ENCODE data around the gene RGS7.
"Not testable (repeated sequence)": the region's sequence is repeated elsewhere in the genome, so short reads cannot be mapped to it uniquely, and the experiment has no call there.

The RGS7 gene

GRCh38 chr1:241007668-241008067 is 349.3 kb downstream of the RGS7 start:
- no peaks in the 10 kb centered on the region for H3K36me3 ChIP-seq (ENCODE audit: insufficient read depth, low read length)
- no peaks in the 10 kb centered on the region for H3K4me1 ChIP-seq (ENCODE audit: control insufficient read depth, insufficient read depth, low read length)
- H3K27me3 ChIP-seq (ENCODE audit: control insufficient read depth, insufficient read depth, low read length) = no peaks in the 10 kb centered on the region

DNA sequence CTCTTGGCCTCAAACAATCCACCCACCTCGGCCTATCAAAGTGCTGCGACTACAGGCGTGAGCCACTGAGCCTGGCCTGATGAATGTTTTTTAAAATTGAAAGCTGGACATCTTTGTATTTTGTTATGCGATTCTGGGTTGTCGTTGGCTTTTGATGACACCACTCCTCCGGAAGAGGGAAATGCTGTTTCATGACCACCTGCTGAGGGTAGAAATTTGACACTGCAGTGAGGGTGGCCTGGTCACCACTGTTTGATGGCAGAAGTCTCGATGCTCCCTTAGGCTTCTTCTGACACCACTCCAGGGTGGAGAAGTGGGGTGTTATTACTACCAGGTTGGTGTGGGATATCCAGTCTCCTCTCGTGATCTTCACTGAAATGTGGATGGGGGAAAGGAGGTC is 357.2 kb downstream of the RGS7 start:
- Histone ChIP-seq H3K4me3 (ENCODE audit: low read length) (no peak overlapping the region), H3K9ac (ENCODE audit: low read depth, low read length) (no peak overlapping the region), H3K4me2 (ENCODE audit: low read length) (no peak overlapping the region), H3K4me1 (ENCODE audit: control insufficient read depth, insufficient read depth, low read length) (no peaks in the 10 kb centered on the region), H3K27me3 (ENCODE audit: control insufficient read depth, insufficient read depth, low read length) (no peaks in the 10 kb centered on the region), H3K36me3 (ENCODE audit: insufficient read depth, low read length) (no peaks in the 10 kb centered on the region), H3K9me3 (replicated peaks; ENCODE audit: low read length) (no peaks in the 10 kb centered on the region)

More at GRCh38 chr1:241007668-241008067, 349.3 kb downstream of the RGS7 start:
- no peak overlapping the region for H3K9ac ChIP-seq (ENCODE audit: low read depth, low read length)
- H3K4me2 ChIP-seq (ENCODE audit: low read length) = no peak overlapping the region
- no peaks in the 10 kb centered on the region for H3K9me3 ChIP-seq (replicated peaks; ENCODE audit: low read length)
- no peak overlapping the region for H3K4me3 ChIP-seq (ENCODE audit: low read length)

- Histone ChIP-seq H3K4me3 (ENCODE audit: low read length) (no peak overlapping the region), H3K36me3 (ENCODE audit: insufficient read depth, low read length) (no peaks in the 10 kb centered on the region), H3K27me3 (ENCODE audit: control insufficient read depth, insufficient read depth, low read length) (no peaks in the 10 kb centered on the region), H3K9me3 (replicated peaks; ENCODE audit: low read length) (no peaks in the 10 kb centered on the region), H3K4me1 (ENCODE audit: control insufficient read depth, insufficient read depth, low read length) (no peaks in the 10 kb centered on the region), H3K9ac (ENCODE audit: low read depth, low read length) (no peak overlapping the region), H3K4me2 (ENCODE audit: low read length) (no peak overlapping the region)
Observed at GRCh38 chr1:240998441-240999015, 358.5 kb downstream of the RGS7 start.

GRCh38 chr1:240998024-240998423 is 359.0 kb downstream of the RGS7 start:
- Histone ChIP-seq H3K36me3 (ENCODE audit: insufficient read depth, low read length) (no peaks in the 10 kb centered on the region), H3K4me2 (ENCODE audit: low read length) (no peak overlapping the region), H3K9ac (ENCODE audit: low read depth, low read length) (no peak overlapping the region), H3K4me1 (ENCODE audit: control insufficient read depth, insufficient read depth, low read length) (no peaks in the 10 kb centered on the region), H3K4me3 (ENCODE audit: low read length) (no peak overlapping the region), H3K9me3 (replicated peaks; ENCODE audit: low read length) (no peaks in the 10 kb centered on the region), H3K27me3 (ENCODE audit: control insufficient read depth, insufficient read depth, low read length) (no peaks in the 10 kb centered on the region)

DNA sequence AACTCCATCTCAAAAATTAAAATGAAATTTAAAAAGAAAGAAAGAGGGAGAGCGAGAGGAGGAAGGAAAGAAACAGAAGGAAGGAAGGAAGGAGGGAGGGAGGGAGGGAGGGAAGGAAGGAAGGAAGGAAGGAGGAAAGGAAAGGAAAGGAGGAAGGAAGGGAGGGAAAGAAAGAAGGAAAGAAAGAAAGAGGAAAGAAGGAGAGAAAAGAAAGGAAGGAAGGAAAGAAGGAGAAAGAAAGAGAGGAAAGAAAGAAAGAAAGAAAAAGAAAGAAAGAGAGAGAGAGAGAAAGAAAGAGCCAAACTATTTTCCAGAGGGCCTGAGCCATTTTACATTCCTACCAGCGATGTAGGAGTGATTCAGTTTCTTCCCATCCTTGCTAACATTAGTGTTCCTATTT is 364.0 kb downstream of the RGS7 start:
- Histone ChIP-seq H3K4me2 (ENCODE audit: low read length) (no peak overlapping the region), H3K4me3 (ENCODE audit: low read length) (no peak overlapping the region), H3K9me3 (replicated peaks; ENCODE audit: low read length) (no peaks in the 10 kb centered on the region), H3K4me1 (ENCODE audit: control insufficient read depth, insufficient read depth, low read length) (no peaks in the 10 kb centered on the region), H3K9ac (ENCODE audit: low read depth, low read length) (no peak overlapping the region), H3K36me3 (ENCODE audit: insufficient read depth, low read length) (no peaks in the 10 kb centered on the region), H3K27me3 (ENCODE audit: control insufficient read depth, insufficient read depth, low read length) (no peaks in the 10 kb centered on the region)

GRCh38 chr1:240991230-240991629 is 365.8 kb downstream of the RGS7 start:
- no peaks in the 10 kb centered on the region for H3K4me1 ChIP-seq (ENCODE audit: control insufficient read depth, insufficient read depth, low read length)
- no peak overlapping the region for H3K9ac ChIP-seq (ENCODE audit: low read depth, low read length)
- H3K4me3 ChIP-seq (ENCODE audit: low read length) = no peak overlapping the region
- H3K27me3 ChIP-seq (ENCODE audit: control insufficient read depth, insufficient read depth, low read length) = no peaks in the 10 kb centered on the region
- H3K36me3 ChIP-seq (ENCODE audit: insufficient read depth, low read length) = no peaks in the 10 kb centered on the region
- no peaks in the 10 kb centered on the region for H3K9me3 ChIP-seq (replicated peaks; ENCODE audit: low read length)
- no peak overlapping the region for H3K4me2 ChIP-seq (ENCODE audit: low read length)

DNA sequence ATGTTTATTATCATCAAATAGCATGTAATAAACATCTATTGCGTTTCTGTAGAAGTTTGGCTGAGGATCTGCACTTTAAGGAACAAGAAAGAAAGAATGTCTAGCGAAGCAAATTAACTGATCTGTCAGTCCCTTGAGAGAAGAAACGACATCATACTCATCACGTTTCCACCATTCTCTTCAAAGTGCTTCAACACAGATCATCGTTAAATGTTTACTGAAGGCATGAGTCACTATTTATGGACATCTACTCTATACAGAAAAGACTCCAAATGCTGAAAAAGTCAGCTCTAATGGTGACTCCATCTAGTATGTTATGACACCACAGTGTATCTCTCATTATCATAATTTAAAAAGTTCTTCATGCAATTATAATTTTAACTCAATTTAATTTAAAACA is 369.1 kb downstream of the RGS7 start:
- H3K27me3 ChIP-seq (ENCODE audit: control insufficient read depth, insufficient read depth, low read length) = no peaks in the 10 kb centered on the region
- no peak overlapping the region for H3K4me2 ChIP-seq (ENCODE audit: low read length)
- no peaks in the 10 kb centered on the region for H3K4me1 ChIP-seq (ENCODE audit: control insufficient read depth, insufficient read depth, low read length)
- H3K9me3 ChIP-seq (replicated peaks; ENCODE audit: low read length) = no peaks in the 10 kb centered on the region
- no peak overlapping the region for H3K4me3 ChIP-seq (ENCODE audit: low read length)
- no peaks in the 10 kb centered on the region for H3K36me3 ChIP-seq (ENCODE audit: insufficient read depth, low read length)
- H3K9ac ChIP-seq (ENCODE audit: low read depth, low read length) = no peak overlapping the region

DNA sequence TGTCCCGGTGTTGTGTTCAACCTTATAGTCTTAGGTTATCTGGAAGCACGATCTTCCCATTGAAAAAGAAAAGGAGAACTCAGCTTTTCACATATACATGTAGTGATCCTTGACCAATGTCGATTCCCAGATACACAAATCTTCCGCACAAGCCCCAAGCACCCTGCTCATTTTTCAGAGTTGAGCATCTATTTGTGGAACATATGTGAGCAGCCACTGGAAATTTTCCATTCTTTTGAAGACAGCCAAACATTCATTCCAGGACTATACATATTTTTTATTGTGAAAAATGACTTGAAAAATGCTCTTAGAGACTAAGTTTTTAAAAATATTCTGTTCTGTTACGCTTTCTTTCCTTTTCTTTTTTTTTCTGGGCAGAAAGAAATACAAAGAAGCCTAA is 371.9 kb downstream of the RGS7 start:
- no peaks in the 10 kb centered on the region for H3K36me3 ChIP-seq (ENCODE audit: insufficient read depth, low read length)
- no peak overlapping the region for H3K4me2 ChIP-seq (ENCODE audit: low read length)
- H3K9ac ChIP-seq (ENCODE audit: low read depth, low read length) = no peak overlapping the region
- H3K4me1 ChIP-seq (ENCODE audit: control insufficient read depth, insufficient read depth, low read length) = no peaks in the 10 kb centered on the region
- H3K9me3 ChIP-seq (replicated peaks; ENCODE audit: low read length) = no peaks in the 10 kb centered on the region
- H3K27me3 ChIP-seq (ENCODE audit: control insufficient read depth, insufficient read depth, low read length) = no peaks in the 10 kb centered on the region
- H3K4me3 ChIP-seq (ENCODE audit: low read length) = no peak overlapping the region

- H3K9me3 ChIP-seq (replicated peaks; ENCODE audit: low read length) = no peaks in the 10 kb centered on the region
- no peak overlapping the region for H3K9ac ChIP-seq (ENCODE audit: low read depth, low read length)
- H3K4me1 ChIP-seq (ENCODE audit: control insufficient read depth, insufficient read depth, low read length) = no peaks in the 10 kb centered on the region
- H3K36me3 ChIP-seq (ENCODE audit: insufficient read depth, low read length) = no peaks in the 10 kb centered on the region
- H3K27me3 ChIP-seq (ENCODE audit: control insufficient read depth, insufficient read depth, low read length) = no peaks in the 10 kb centered on the region
- no peak overlapping the region for H3K4me3 ChIP-seq (ENCODE audit: low read length)
- no peak overlapping the region for H3K4me2 ChIP-seq (ENCODE audit: low read length)
Observed at GRCh38 chr1:240980342-240980741, 376.7 kb downstream of the RGS7 start.

DNA sequence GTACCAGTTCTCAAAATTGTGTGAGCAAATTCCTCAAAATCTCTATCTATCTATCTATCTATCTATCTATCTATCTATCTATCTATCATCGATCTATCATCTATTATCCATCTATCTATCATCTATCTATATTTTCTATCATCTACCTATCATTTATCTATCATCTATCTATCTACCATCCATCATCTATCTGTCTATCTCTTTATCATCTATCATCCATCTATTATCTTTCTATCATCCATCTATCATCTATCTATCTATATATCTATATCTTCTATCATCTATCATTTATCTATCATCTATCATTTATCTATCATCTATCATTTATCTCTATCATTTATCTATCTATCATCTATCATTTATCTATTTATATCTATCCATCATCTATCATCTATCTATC is 380.3 kb downstream of the RGS7 start:
- Histone ChIP-seq H3K4me1 (ENCODE audit: control insufficient read depth, insufficient read depth, low read length) (no peaks in the 10 kb centered on the region), H3K4me2 (ENCODE audit: low read length) (no peak overlapping the region), H3K27me3 (ENCODE audit: control insufficient read depth, insufficient read depth, low read length) (no peaks in the 10 kb centered on the region), H3K9ac (ENCODE audit: low read depth, low read length) (no peak overlapping the region), H3K9me3 (replicated peaks; ENCODE audit: low read length) (no peaks in the 10 kb centered on the region), H3K36me3 (ENCODE audit: insufficient read depth, low read length) (no peaks in the 10 kb centered on the region), H3K4me3 (ENCODE audit: low read length) (no peak overlapping the region)

- H3K4me3 ChIP-seq (ENCODE audit: low read length) = no peak overlapping the region
- H3K4me1 ChIP-seq (ENCODE audit: control insufficient read depth, insufficient read depth, low read length) = no peaks in the 10 kb centered on the region
- H3K9me3 ChIP-seq (replicated peaks; ENCODE audit: low read length) = no peaks in the 10 kb centered on the region
- no peaks in the 10 kb centered on the region for H3K36me3 ChIP-seq (ENCODE audit: insufficient read depth, low read length)
- H3K27me3 ChIP-seq (ENCODE audit: control insufficient read depth, insufficient read depth, low read length) = no peaks in the 10 kb centered on the region
- H3K4me2 ChIP-seq (ENCODE audit: low read length) = no peak overlapping the region
- no peak overlapping the region for H3K9ac ChIP-seq (ENCODE audit: low read depth, low read length)
Observed at GRCh38 chr1:240973875-240974274, 383.1 kb downstream of the RGS7 start.

DNA sequence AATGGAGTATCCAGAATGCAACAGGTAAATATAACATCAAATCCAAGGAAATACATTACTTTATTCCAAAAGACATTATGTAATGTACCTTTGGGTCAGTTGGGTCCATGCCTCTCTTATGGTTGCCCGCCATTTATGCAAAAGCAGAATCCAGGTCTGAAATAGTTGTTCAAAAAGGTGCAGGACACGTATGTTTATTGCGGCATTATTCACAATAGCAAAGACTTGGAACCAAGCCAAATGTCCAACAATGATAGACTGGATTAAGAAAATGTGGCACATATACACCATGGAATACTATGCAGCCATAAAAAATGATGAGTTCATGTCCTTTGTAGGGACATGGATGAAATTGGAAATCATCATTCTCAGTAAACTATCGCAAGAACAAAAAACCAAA is 384.9 kb downstream of the RGS7 start:
- H3K27me3 ChIP-seq (ENCODE audit: control insufficient read depth, insufficient read depth, low read length); H3K9me3 ChIP-seq (replicated peaks; ENCODE audit: low read length); H3K9ac ChIP-seq (ENCODE audit: low read depth, low read length); H3K4me2 ChIP-seq (ENCODE audit: low read length); H3K4me1 ChIP-seq (ENCODE audit: control insufficient read depth, insufficient read depth, low read length); H3K4me3 ChIP-seq (ENCODE audit: low read length); H3K36me3 ChIP-seq (ENCODE audit: insufficient read depth, low read length): not testable (repeated sequence)
